GM18499 (cell line): ENCODE measurements around the gene MACC1.

Experiments used
- ATAC-seq: cut with Tn5 transposase; IDR thresholded peaks from one replicate; pipeline ENCODE4 v1.9.1; 2021; ENCODE audit warnings: moderate number of reproducible peaks; ENCODE audit not compliant: insufficient read depth, unreplicated experiment

Gene MACC1

GRCh38 chr7:20229646-20230500 is 12.7 kb upstream of the MACC1 start:
- ATAC-seq: no peak

- ATAC-seq: no peak
These were observed 11.9 kb upstream of the MACC1 start for GRCh38 chr7:20229081-20229480.

GRCh38 chr7:20228654-20229053 is 11.5 kb upstream of the MACC1 start:
- ATAC-seq: no peak

GRCh38 chr7:20227291-20227795 is 10.2 kb upstream of the MACC1 start:
- ATAC-seq: no peak

GRCh38 chr7:20226860-20227259 is 9.7 kb upstream of the MACC1 start:
- no peak for ATAC-seq

GRCh38 chr7:20225384-20225783 is 8.2 kb upstream of the MACC1 start:
- no peak for ATAC-seq

- ATAC-seq: no peak
These were observed 6.8 kb upstream of the MACC1 start for GRCh38 chr7:20224025-20224424.

- no peak for ATAC-seq
These were observed 6.2 kb upstream of the MACC1 start for GRCh38 chr7:20223356-20223755.

GRCh38 chr7:20222219-20222828 is 5.1 kb upstream of the MACC1 start:
- ATAC-seq: no peak

GRCh38 chr7:20220921-20221547 is 3.9 kb upstream of the MACC1 start:
- no peak for ATAC-seq

- ATAC-seq: peak; percentile 6
These were observed 3.1 kb upstream of the MACC1 start for GRCh38 chr7:20220293-20220761.

- peak; percentile 67 for ATAC-seq
These were observed 2.5 kb upstream of the MACC1 start for GRCh38 chr7:20219446-20220292.

GRCh38 chr7:20219062-20219445 is 1.9 kb upstream of the MACC1 start:
- ATAC-seq: no peak

GRCh38 chr7:20218279-20218678 is 1.1 kb upstream of the MACC1 start:
- no peak for ATAC-seq

- no peak for ATAC-seq
These were observed 663 bp downstream of the MACC1 start for GRCh38 chr7:20216406-20217036.

- no peak for ATAC-seq
These were observed 2.1 kb downstream of the MACC1 start for GRCh38 chr7:20214921-20215669.

GRCh38 chr7:20214132-20214531 is 3.1 kb downstream of the MACC1 start:
- no peak for ATAC-seq

GRCh38 chr7:20213378-20213777 is 3.8 kb downstream of the MACC1 start:
- no peak for ATAC-seq

GRCh38 chr7:20211376-20211775 is 5.8 kb downstream of the MACC1 start:
- ATAC-seq: no peak
